Measurements from ENCODE around the gene OPA3.
"Not testable (repeated sequence)": the region's sequence is repeated elsewhere in the genome, so short reads cannot be mapped to it uniquely, and the experiment has no call there.

The OPA3 gene

DNA sequence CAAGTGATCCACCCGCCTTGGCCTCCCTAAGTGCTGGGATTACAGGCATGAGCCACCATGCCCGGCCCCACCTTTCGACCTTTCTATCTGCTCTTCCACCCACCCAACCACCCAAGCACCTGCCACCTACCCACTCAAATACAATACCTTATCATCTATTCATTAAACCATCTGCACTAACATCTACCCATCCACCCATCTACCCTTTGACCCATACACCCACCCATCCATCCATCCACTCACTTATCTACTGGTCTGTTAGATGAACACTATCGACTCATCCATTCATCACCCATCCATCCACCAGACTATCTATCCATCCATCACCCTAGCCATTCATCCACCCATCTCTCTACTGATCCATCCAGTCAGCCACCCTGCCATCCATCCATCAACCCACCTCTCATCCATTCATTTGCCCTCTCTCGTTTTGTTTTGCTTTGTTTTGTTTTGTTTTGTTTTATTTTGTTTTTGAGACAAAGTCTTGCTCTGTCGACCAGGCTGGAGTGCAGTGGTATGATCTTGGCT lies 37.4 kb upstream of the OPA3 start:
- no peak for TF ChIP-seq CTCF (IDR thresholded peaks at IDR 0.05)
- peaks cover 26% of the 10 kb centered on the region for H3K36me3 Mint-ChIP-seq (ENCODE audit: low read depth)
- H3K27me3 Mint-ChIP-seq (ENCODE audit: low read depth, poor library complexity): peaks cover 4% of the 10 kb centered on the region
- no peak overlapping the region for H3K27ac Mint-ChIP-seq
- peaks cover 35% of the 10 kb centered on the region for H3K4me1 Mint-ChIP-seq
- DNase-seq: no peak
- H3K4me3 Mint-ChIP-seq: no peak overlapping the region
- H3K9me3 Mint-ChIP-seq: no peaks in the 10 kb centered on the region

- no peak for TF ChIP-seq CTCF (IDR thresholded peaks at IDR 0.05)
- H3K4me1 Mint-ChIP-seq: peaks cover 40% of the 10 kb centered on the region
- peaks cover 26% of the 10 kb centered on the region for H3K36me3 Mint-ChIP-seq (ENCODE audit: low read depth)
- H3K27me3 Mint-ChIP-seq (ENCODE audit: low read depth, poor library complexity): peaks cover 4% of the 10 kb centered on the region
- no peak overlapping the region for H3K4me3 Mint-ChIP-seq
- DNase-seq: no peak
- no peak overlapping the region for H3K27ac Mint-ChIP-seq
- H3K9me3 Mint-ChIP-seq: no peaks in the 10 kb centered on the region
Measured at GRCh38 chr19:45621389-45621788, 36.8 kb upstream of the OPA3 start.

DNA sequence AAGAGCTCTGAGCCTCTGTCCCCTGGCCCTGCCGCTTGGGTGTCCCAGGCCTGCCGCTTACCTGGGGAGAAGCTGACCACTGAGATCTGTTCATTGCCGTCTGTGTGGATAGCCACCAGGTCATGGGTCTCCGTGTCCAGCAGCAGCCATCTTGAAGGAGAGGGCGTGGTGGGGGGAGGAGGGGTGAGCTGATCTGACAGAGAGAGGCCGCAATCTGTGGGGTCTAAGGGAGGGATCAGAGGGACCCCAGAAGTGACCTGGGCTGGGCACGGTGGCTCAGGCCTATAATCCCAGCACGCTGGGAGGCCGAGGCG lies 32.1 kb upstream of the OPA3 start:
- DNase-seq: no peak
- peaks cover 12% of the 10 kb centered on the region for H3K27me3 Mint-ChIP-seq (ENCODE audit: low read depth, poor library complexity)
- peaks cover 23% of the 10 kb centered on the region for H3K36me3 Mint-ChIP-seq (ENCODE audit: low read depth)
- peak overlapping the region; percentile 86 for H3K4me3 Mint-ChIP-seq
- no peak for TF ChIP-seq CTCF (IDR thresholded peaks at IDR 0.05)
- H3K9me3 Mint-ChIP-seq: no peaks in the 10 kb centered on the region
- peak overlapping the region; percentile 77 for H3K27ac Mint-ChIP-seq
- peaks cover 38% of the 10 kb centered on the region for H3K4me1 Mint-ChIP-seq

GRCh38 chr19:45615795-45616703 lies 31.4 kb upstream of the OPA3 start:
- H3K4me1 Mint-ChIP-seq: peaks cover 34% of the 10 kb centered on the region
- H3K36me3 Mint-ChIP-seq (ENCODE audit: low read depth): peaks cover 21% of the 10 kb centered on the region
- TF ChIP-seq CTCF (IDR thresholded peaks at IDR 0.05): no peak
- H3K27ac Mint-ChIP-seq: peak overlapping the region; percentile 98
- peak; percentile 99 for DNase-seq
- peaks cover 14% of the 10 kb centered on the region for H3K27me3 Mint-ChIP-seq (ENCODE audit: low read depth, poor library complexity)
- H3K4me3 Mint-ChIP-seq: peak overlapping the region; percentile 86
- H3K9me3 Mint-ChIP-seq: no peaks in the 10 kb centered on the region

- not testable (repeated sequence) for H3K27ac Mint-ChIP-seq, DNase-seq, H3K9me3 Mint-ChIP-seq
- H3K4me1 Mint-ChIP-seq: peaks cover 28% of the 10 kb centered on the region
- peaks cover 22% of the 10 kb centered on the region for H3K36me3 Mint-ChIP-seq (ENCODE audit: low read depth)
- H3K4me3 Mint-ChIP-seq: peak overlapping the region; percentile 86
- peaks cover 15% of the 10 kb centered on the region for H3K27me3 Mint-ChIP-seq (ENCODE audit: low read depth, poor library complexity)
Measured at GRCh38 chr19:45615056-45615455, 30.5 kb upstream of the OPA3 start.

DNA sequence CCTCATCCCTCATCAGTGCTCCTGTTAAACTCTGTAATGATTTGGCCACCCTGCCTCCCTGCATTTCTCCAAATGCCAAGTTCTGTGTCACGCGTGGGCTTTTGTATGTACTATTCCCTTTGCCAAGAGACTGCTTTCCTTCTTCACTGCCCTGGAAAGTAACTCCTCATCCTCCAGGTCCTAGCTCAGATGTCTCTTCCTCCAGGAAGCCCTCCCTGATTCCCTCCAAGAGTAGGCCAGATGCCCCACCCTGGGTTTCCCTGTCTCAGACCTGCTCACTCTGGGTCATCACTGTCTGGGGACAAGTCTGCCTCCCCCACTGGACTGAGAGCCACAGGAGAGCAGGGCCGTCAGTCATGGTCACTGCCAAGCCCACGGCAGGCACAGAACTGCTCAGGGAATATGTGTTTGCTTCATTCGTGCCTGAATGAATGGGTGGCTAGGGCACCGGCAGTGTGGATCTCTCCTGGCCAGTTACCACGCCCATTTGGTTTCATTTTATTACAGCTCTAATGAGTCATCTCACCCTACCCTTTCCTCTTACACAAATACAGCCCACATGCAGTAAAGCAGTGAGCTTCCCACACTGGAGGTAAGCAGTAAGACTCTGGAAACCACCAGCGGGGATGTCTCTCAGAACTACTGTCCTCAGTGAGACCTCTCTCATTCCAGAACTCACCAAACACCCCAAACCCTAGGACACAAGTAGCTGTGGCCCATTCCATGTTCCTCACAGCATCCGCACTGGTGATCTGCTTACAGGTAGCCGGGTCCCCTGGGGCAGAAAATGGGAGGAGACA lies 29.5 kb upstream of the OPA3 start:
- H3K27me3 Mint-ChIP-seq (ENCODE audit: low read depth, poor library complexity): peaks cover 15% of the 10 kb centered on the region
- H3K4me3 Mint-ChIP-seq: peak overlapping the region; percentile 76
- H3K9me3 Mint-ChIP-seq: peaks cover 8% of the 10 kb centered on the region
- no peak for TF ChIP-seq CTCF (IDR thresholded peaks at IDR 0.05)
- H3K4me1 Mint-ChIP-seq: peaks cover 28% of the 10 kb centered on the region
- H3K27ac Mint-ChIP-seq: peak overlapping the region; percentile 74
- peaks cover 31% of the 10 kb centered on the region for H3K36me3 Mint-ChIP-seq (ENCODE audit: low read depth)
- no peak for DNase-seq
